HepG2 (cell line): ENCODE measurements around the gene ARHGAP29. TPM values are rescaled to one million over a fixed set of nuclear protein-coding genes. Genes with fewer than 3 reads are reported as not detected.

ENCODE experiments used
- ATAC-seq: fragments of 200-7000 bp; cut with Tn5 transposase; 3 replicates; pipeline ENCODE4 v1.9.1; 2020; ENCODE audit warnings: mild to moderate bottlenecking, moderate library complexity
- BruUV-seq: library from RNA; stranded (reverse); fragments of 400-500 nt; replicated peaks from 2 replicates; lab custom pipeline; 2021; lab: Mats Ljungman, UMichigan
- CTCF ChIA-PET: fragments of 300-600 bp; formaldehyde crosslinking; extraction: SDS; loops from one replicate; lab custom pipeline; 2021; ENCODE audit warnings: low total read pairs, inconsistent platforms, low intra/inter-chr PET ratio; lab: Yijun Ruan, JAX
- POLR2A ChIA-PET: fragments of 350-600 bp; sonication (Branson Sonifier 250); formaldehyde crosslinking; loops from one replicate; lab custom pipeline; 2020; ENCODE audit warnings: antibody characterized with exemption, inconsistent platforms; lab: Yijun Ruan, JAX
- DNase-seq: peaks from one replicate; pipeline ENCODE4 v3.0.0-alpha.2; 2015; ENCODE audit warnings: low spot score
- FAIRE-seq: peaks from 3 replicates; lab custom pipeline; 2011; peaks lifted over from hg19 to GRCh38; lab: Jason Lieb, UNC
- H2AFZ ChIP-seq: one replicate; pipeline ENCODE4 v1.6.1; 2011; ENCODE audit warnings: low read length, inconsistent platforms
- H3K27ac ChIP-seq: fragments of 300-600 bp; 3 replicates; pipeline ENCODE4 v1.8.0; 2011; ENCODE audit warnings: mixed run types, mild to moderate bottlenecking, mixed read lengths, low read length, inconsistent platforms; ENCODE audit not compliant: insufficient read depth; ENCODE audit errors: extremely low read length
- H3K27me3 ChIP-seq, 2 experiments: fragments of 200-600 bp in 1 of 2; 2 replicates in 1 of 2; 3 replicates in 1 of 2; pipeline versions ENCODE4 v1.6.0 to v1.8.0; 2011; ENCODE audit warnings: low read length in 2 of 2, mild to moderate bottlenecking in 2 of 2, moderate library complexity in 2 of 2, inconsistent platforms in 1 of 2; ENCODE audit not compliant: insufficient read depth in 2 of 2, control insufficient read depth in 1 of 2
- H3K36me3 ChIP-seq, 2 experiments: fragments of 200-600 bp in 1 of 2; replicated peaks in 1 of 2; 2 replicates in 1 of 2; 3 replicates in 1 of 2; pipeline versions ENCODE4 v1.5.1 to v1.8.0; 2011; ENCODE audit warnings: low read length in 2 of 2, inconsistent platforms in 1 of 2; ENCODE audit not compliant: insufficient read depth in 2 of 2, control insufficient read depth in 1 of 2
- H3K4me1 ChIP-seq: 2 replicates; pipeline ENCODE4 v1.5.1; 2012; ENCODE audit warnings: low read length, inconsistent platforms; ENCODE audit not compliant: insufficient read depth
- H3K4me2 ChIP-seq: 2 replicates; pipeline ENCODE4 v1.6.0; 2011; ENCODE audit warnings: low read depth, low read length, inconsistent platforms
- H3K4me3 ChIP-seq, 3 experiments: fragments of 200-600 bp in 1 of 3; sonication (generic), shearing (Covaris generic) in 1 of 3; replicated peaks in 1 of 3; 2 replicates each; pipeline ENCODE4 v1.5.1; 2011 to 2016; ENCODE audit warnings: low read length in 3 of 3, inconsistent platforms in 2 of 3, low read depth in 2 of 3, mild to moderate bottlenecking in 2 of 3, control low read depth in 1 of 3, mixed read lengths in 1 of 3; ENCODE audit not compliant: insufficient read depth in 1 of 3
- H3K79me2 ChIP-seq: one replicate; pipeline ENCODE4 v1.6.1; 2011; ENCODE audit warnings: low read length, inconsistent platforms; ENCODE audit not compliant: insufficient read depth
- H3K9ac ChIP-seq: 2 replicates; pipeline ENCODE4 v1.6.0; 2011; ENCODE audit warnings: mild to moderate bottlenecking, low read depth, low read length, inconsistent platforms; ENCODE audit not compliant: insufficient read depth
- H3K9me3 ChIP-seq: 2 replicates; pipeline ENCODE4 v1.5.1; 2012; ENCODE audit warnings: mild to moderate bottlenecking, low read length
- H4K20me1 ChIP-seq: 2 replicates; pipeline ENCODE4 v1.6.0; 2011; ENCODE audit warnings: inconsistent platforms, mild to moderate bottlenecking, low read length, moderate library complexity; ENCODE audit not compliant: insufficient read depth
- KAT2B ChIP-seq: fragments of 150-350 bp; IDR thresholded peaks from 2 replicates; pipeline ENCODE4 v1.6.1; 2014; ENCODE audit warnings: low read depth, low read length, borderline replicate concordance
- KLF12 ChIP-seq: sonication (generic); formaldehyde crosslinking; IDR thresholded peaks from 2 replicates; pipeline ENCODE4 v1.4.0; 2020; ENCODE audit warnings: missing genetic modification reagents, borderline replicate concordance
- ZNF577 ChIP-seq: sonication (generic); formaldehyde crosslinking; IDR thresholded peaks from 2 replicates; pipeline ENCODE4 v1.4.0; 2020; ENCODE audit warnings: mild to moderate bottlenecking, low read depth, missing genetic modification reagents, borderline replicate concordance
- ZNF7 ChIP-seq: IDR thresholded peaks from 2 replicates; pipeline ENCODE4 v1.6.1; 2016; ENCODE audit warnings: missing biosample characterization, missing genetic modification reagents
- ZNF747 ChIP-seq: sonication (generic); formaldehyde crosslinking; IDR thresholded peaks from 2 replicates; pipeline ENCODE4 v1.8.1; 2023; ENCODE audit warnings: missing genetic modification reagents, mild to moderate bottlenecking, borderline replicate concordance
- in situ Hi-C: cut with HindIII; loops from 2 replicates; pipeline ENCODE4 v1.10.0; 2017; ENCODE audit warnings: low pct_unique_long_range_greater_than_20kb; ENCODE audit not compliant: extremely low pct_ligation_motif_present
- intact Hi-C: fragments of 100-400 bp; cut with micrococcal nuclease; formaldehyde crosslinking; loops from one replicate; pipeline ENCODE4 v1.10.0; 2022; ENCODE audit not compliant: unreplicated experiment
- polyA plus RNA-seq, 8 experiments: library from polyadenylated mRNA; depleted of rRNA in 3 of 8; stranded (reverse) in 7 of 8; unstranded in 1 of 8; fragments of >200 nt; fragmentation: Illumina TruSeq in 4 of 8; extraction: Trizol in 4 of 8; gene quantifications; 2 replicates each; pipeline versions ENCODE4 v1.2.1 to v1.2.3, GENCODE V29; 2011 to 2016; ENCODE audit warnings: low read depth in 4 of 8, missing spikeins in 1 of 8, mixed read lengths in 1 of 8; ENCODE audit not compliant: insufficient read depth in 1 of 8
- total RNA-seq, 5 experiments: library from RNA; depleted of rRNA; stranded (reverse); fragments of >200 nt; fragmentation: Illumina TruSeq; extraction: Trizol; gene quantifications; 2 replicates each; pipeline ENCODE4 v1.2.3, GENCODE V29; 2016; ENCODE audit warnings: low read depth in 1 of 5
- TF ChIP-seq, protein P1 (sequence below): sonication (generic); formaldehyde crosslinking; IDR thresholded peaks from 2 replicates; pipeline ENCODE4 v1.5.1; 2020; ENCODE audit warnings: missing genetic modification reagents, mild to moderate bottlenecking, borderline replicate concordance

The ARHGAP29 gene
- total and polyA plus RNA-seq, 2 of the 13 experiments (the other 11 are each of a cell fraction or from before 2014, with no cell fraction given): 12.8 to 18.3 TPM

DNA sequence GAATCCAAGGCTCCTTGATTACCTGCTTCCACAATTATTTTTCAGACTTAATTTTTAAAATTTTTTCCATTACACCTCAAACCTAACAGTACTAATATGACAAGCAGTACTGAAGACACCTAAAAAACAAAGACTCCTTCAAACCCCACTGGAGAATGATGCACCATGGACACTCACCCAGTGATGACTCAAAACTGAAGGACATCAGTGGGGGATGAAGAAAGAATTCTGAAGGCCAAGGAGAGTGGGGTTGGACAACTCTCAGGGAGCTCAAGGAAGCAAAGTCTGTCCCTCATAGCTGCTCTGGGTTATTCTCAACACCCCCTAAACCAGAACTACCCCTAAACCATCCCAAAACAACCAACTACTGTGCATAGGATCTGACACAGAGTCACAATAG, 2.4 kb upstream of the ARHGAP29 start:
- no peaks in the 10 kb centered on the region for H3K36me3 ChIP-seq
- H3K4me3 ChIP-seq: no peak overlapping the region
- in situ Hi-C loops: loop anchor here (5.0 kb wide), 1 partner anchor 177 kb away; no protein-coding TSS in a partner anchor
- H3K9ac ChIP-seq: no peak overlapping the region
- FAIRE-seq: no peak
- no peak for ATAC-seq
- H2AFZ ChIP-seq: no peak overlapping the region
- no TSS peak for BruUV-seq
- H3K4me2 ChIP-seq: no peak overlapping the region
- no peak overlapping the region for H3K27ac ChIP-seq
- H3K79me2 ChIP-seq: peaks cover 31% of the 10 kb centered on the region
- TF ChIP-seq KLF12 (CRISPR knock-in tag) (no peak), ZNF577 (CRISPR knock-in tag) (no peak), ZNF7 (CRISPR knock-in tag) (no peak), ZNF747 (CRISPR knock-in tag) (no peak), KAT2B (no peak)
- TF ChIP-seq, protein P1, sequence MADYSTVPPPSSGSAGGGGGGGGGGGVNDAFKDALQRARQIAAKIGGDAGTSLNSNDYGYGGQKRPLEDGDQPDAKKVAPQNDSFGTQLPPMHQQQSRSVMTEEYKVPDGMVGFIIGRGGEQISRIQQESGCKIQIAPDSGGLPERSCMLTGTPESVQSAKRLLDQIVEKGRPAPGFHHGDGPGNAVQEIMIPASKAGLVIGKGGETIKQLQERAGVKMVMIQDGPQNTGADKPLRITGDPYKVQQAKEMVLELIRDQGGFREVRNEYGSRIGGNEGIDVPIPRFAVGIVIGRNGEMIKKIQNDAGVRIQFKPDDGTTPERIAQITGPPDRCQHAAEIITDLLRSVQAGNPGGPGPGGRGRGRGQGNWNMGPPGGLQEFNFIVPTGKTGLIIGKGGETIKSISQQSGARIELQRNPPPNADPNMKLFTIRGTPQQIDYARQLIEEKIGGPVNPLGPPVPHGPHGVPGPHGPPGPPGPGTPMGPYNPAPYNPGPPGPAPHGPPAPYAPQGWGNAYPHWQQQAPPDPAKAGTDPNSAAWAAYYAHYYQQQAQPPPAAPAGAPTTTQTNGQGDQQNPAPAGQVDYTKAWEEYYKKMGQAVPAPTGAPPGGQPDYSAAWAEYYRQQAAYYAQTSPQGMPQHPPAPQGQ (CRISPR knock-in tag): no peak
- TF ChIP-seq, all 625 proteins: peak for 0
- Histone ChIP-seq H3K9me3 (peaks cover 8% of the 10 kb centered on the region; the same call in 1 of the 2 replicates), H3K4me1 (peaks cover 25% of the 10 kb centered on the region), H4K20me1 (no peaks in the 10 kb centered on the region; the same call in 1 of the 2 replicates), H3K27me3 (no peaks in the 10 kb centered on the region; a peak in 1 of 5 replicates)
- ChIA-PET POLR2A (interaction anchor here (0.9 to 1.0 kb wide), 2 partner anchors 93 to 178 kb away, joined by 3 to 4 read pairs; no protein-coding TSS in a partner anchor), CTCF (interaction anchor here (1.7 to 2.8 kb wide), 3 partner anchors 178 to 214 kb away, joined by 8 to 27 read pairs (median 17); no protein-coding TSS in a partner anchor)
- intact Hi-C loops: loop anchor here (1.0 to 5.0 kb wide), 5 partner anchors 95 to 223 kb away; no protein-coding TSS in a partner anchor
- no peak for DNase-seq
